H9 (cell line): ENCODE measurements around the gene LINGO4. TPM values are rescaled to one million over a fixed set of nuclear protein-coding genes. Genes with fewer than 3 reads are reported as not detected.
"Not testable (repeated sequence)": the region's sequence is repeated elsewhere in the genome, so short reads cannot be mapped to it uniquely, and the experiment has no call there.

Experiments
- DNase-seq: peaks from one replicate; pipeline ENCODE4 v3.0.0-alpha.2; 2017
- H2AFZ ChIP-seq: one replicate; pipeline ENCODE4 v1.6.1; 2013; ENCODE audit warnings: mild to moderate bottlenecking, low read length, control low read depth, moderate library complexity
- H2AK5ac ChIP-seq: 2 replicates; pipeline ENCODE4 v1.6.1; 2013; ENCODE audit warnings: low read length, control low read depth, mixed read lengths; ENCODE audit not compliant: insufficient read length
- H2BK120ac ChIP-seq: one replicate; pipeline ENCODE4 v1.6.1; 2013; ENCODE audit warnings: low read depth, mild to moderate bottlenecking, low read length, control low read depth, inconsistent platforms; ENCODE audit not compliant: poor library complexity, severe bottlenecking
- H2BK12ac ChIP-seq: 2 replicates; pipeline ENCODE4 v1.6.1; 2013; ENCODE audit warnings: low read length, control low read depth, mixed read lengths, low read depth; ENCODE audit not compliant: insufficient read length
- H2BK15ac ChIP-seq: 2 replicates; pipeline ENCODE4 v1.6.1; 2013; ENCODE audit warnings: low read depth, low read length, control low read depth
- H2BK20ac ChIP-seq: one replicate; pipeline ENCODE4 v1.6.1; 2013; ENCODE audit warnings: low read depth, mild to moderate bottlenecking, low read length, control low read depth, inconsistent platforms; ENCODE audit not compliant: poor library complexity, severe bottlenecking
- H2BK5ac ChIP-seq: 2 replicates; pipeline ENCODE4 v1.6.1; 2013; ENCODE audit warnings: low read length, control low read depth, mixed read lengths; ENCODE audit not compliant: insufficient read length
- H3K14ac ChIP-seq: 2 replicates; pipeline ENCODE4 v1.6.1; 2013; ENCODE audit warnings: low read length, control low read depth; ENCODE audit not compliant: insufficient read depth
- H3K18ac ChIP-seq: 2 replicates; pipeline ENCODE4 v1.6.1; 2013; ENCODE audit warnings: low read depth, mild to moderate bottlenecking, mixed read lengths, low read length, control low read depth; ENCODE audit not compliant: insufficient read length
- H3K23ac ChIP-seq: 2 replicates; pipeline ENCODE4 v1.6.1; 2013; ENCODE audit warnings: low read length, control low read depth, mixed read lengths, low read depth; ENCODE audit not compliant: insufficient read length
- H3K23me2 ChIP-seq: 2 replicates; pipeline ENCODE4 v1.6.1; 2013; ENCODE audit warnings: low read depth, mild to moderate bottlenecking, mixed read lengths, low read length, control low read depth; ENCODE audit not compliant: insufficient read length, poor library complexity, severe bottlenecking
- H3K27ac ChIP-seq: 2 replicates; pipeline ENCODE4 v1.5.1; 2013; ENCODE audit warnings: low read length, control low read depth, mixed read lengths, low read depth; ENCODE audit not compliant: insufficient read length
- H3K27me3 ChIP-seq: 2 replicates; pipeline ENCODE4 v1.6.1; 2013; ENCODE audit warnings: low read length, control low read depth, inconsistent platforms; ENCODE audit not compliant: insufficient read depth
- H3K4ac ChIP-seq: 2 replicates; pipeline ENCODE4 v1.6.1; 2013; ENCODE audit warnings: low read depth, mild to moderate bottlenecking, control low read depth, inconsistent platforms, low read length, moderate library complexity
- H3K4me1 ChIP-seq: 2 replicates; pipeline ENCODE4 v1.6.1; 2013; ENCODE audit warnings: low read length, control low read depth, inconsistent platforms; ENCODE audit not compliant: insufficient read depth
- H3K4me2 ChIP-seq: 2 replicates; pipeline ENCODE4 v1.6.1; 2013; ENCODE audit warnings: low read length, control low read depth, mixed read lengths; ENCODE audit not compliant: insufficient read length, insufficient read depth
- H3K56ac ChIP-seq: 2 replicates; pipeline ENCODE4 v1.6.1; 2013; ENCODE audit warnings: low read depth, mild to moderate bottlenecking, mixed read lengths, low read length, control low read depth; ENCODE audit not compliant: insufficient read length
- H3K79me1 ChIP-seq: 2 replicates; pipeline ENCODE4 v1.6.1; 2013; ENCODE audit warnings: low read depth, mild to moderate bottlenecking, moderate library complexity, low read length, control low read depth, inconsistent platforms; ENCODE audit not compliant: insufficient read depth, poor library complexity, severe bottlenecking
- H3K79me2 ChIP-seq: 2 replicates; pipeline ENCODE4 v1.6.1; 2013; ENCODE audit warnings: low read length, control low read depth, inconsistent platforms; ENCODE audit not compliant: insufficient read depth
- H3K9ac ChIP-seq: 2 replicates; pipeline ENCODE4 v1.6.1; 2013; ENCODE audit warnings: low read length, control low read depth, mixed read lengths; ENCODE audit not compliant: insufficient read length; ENCODE audit errors: extremely low read depth
- H3K9me3 ChIP-seq: one replicate; pipeline ENCODE4 v1.6.1; 2013; ENCODE audit warnings: low read depth, low read length, inconsistent platforms; ENCODE audit not compliant: control insufficient read depth
- H3T11ph ChIP-seq: one replicate; pipeline ENCODE4 v1.6.1; 2013; ENCODE audit warnings: mild to moderate bottlenecking, low read length, control low read depth, inconsistent platforms
- H4K20me1 ChIP-seq: one replicate; pipeline ENCODE4 v1.6.1; 2013; ENCODE audit not compliant: control insufficient read depth, insufficient read length, insufficient read depth
- H4K5ac ChIP-seq: 2 replicates; pipeline ENCODE4 v1.6.1; 2013; ENCODE audit warnings: low read depth, mild to moderate bottlenecking, mixed read lengths, low read length, control low read depth; ENCODE audit not compliant: insufficient read length
- H4K8ac ChIP-seq: replicated peaks from 2 replicates; pipeline ENCODE4 v1.6.1; 2013; ENCODE audit warnings: low read length, control low read depth, mixed read lengths, low read depth; ENCODE audit not compliant: insufficient read length
- H4K91ac ChIP-seq: 2 replicates; pipeline ENCODE4 v1.6.1; 2013; ENCODE audit warnings: low read depth, mild to moderate bottlenecking, moderate library complexity, mixed read lengths, low read length, control low read depth; ENCODE audit not compliant: insufficient read length
- H3K27ac Mint-ChIP-seq, 3 experiments: 2 replicates in 2 of 3; 3 replicates in 1 of 3; pipeline ENCODE4 v1.8.0; 2020 to 2021; ENCODE audit warnings: mixed read lengths in 3 of 3, mild to moderate bottlenecking in 1 of 3, moderate library complexity in 1 of 3
- H3K27me3 Mint-ChIP-seq: 2 replicates; pipeline ENCODE4 v1.8.0; 2021; ENCODE audit warnings: low read depth, mild to moderate bottlenecking, moderate library complexity, mixed read lengths
- H3K36me3 Mint-ChIP-seq, 3 experiments: 2 replicates in 2 of 3; 3 replicates in 1 of 3; pipeline ENCODE4 v1.8.0; 2020 to 2021; ENCODE audit warnings: low read depth in 3 of 3, mixed read lengths in 3 of 3; ENCODE audit not compliant: insufficient read depth in 1 of 3
- H3K4me1 Mint-ChIP-seq, 2 experiments: 2 replicates each; pipeline ENCODE4 v1.8.0; 2020; ENCODE audit warnings: mixed read lengths in 2 of 2
- H3K4me3 Mint-ChIP-seq, 2 experiments: 2 replicates in 1 of 2; 3 replicates in 1 of 2; pipeline ENCODE4 v1.8.0; 2020 to 2021; ENCODE audit warnings: mild to moderate bottlenecking in 2 of 2, mixed read lengths in 2 of 2, moderate library complexity in 1 of 2
- H3K9me3 Mint-ChIP-seq, 2 experiments: 2 replicates in 1 of 2; 3 replicates in 1 of 2; pipeline ENCODE4 v1.8.0; 2020; ENCODE audit warnings: mild to moderate bottlenecking in 2 of 2, mixed read lengths in 2 of 2, moderate library complexity in 1 of 2
- CTCF ChIP-seq: fragments of 200-600 bp; sonication (generic); conservative IDR thresholded peaks from 3 replicates; pipeline ENCODE4 v1.8.0; 2021; ENCODE audit warnings: antibody characterized with exemption, mild to moderate bottlenecking
- WGBS: extraction: QIAGEN DNeasy Blood & Tissue Kit; methylation state at CpG from one replicate; pipeline ENCODE4 v1.1.7; 2013; ENCODE audit warnings: missing lambda C conversion rate, low lambda C conversion rate, mixed read lengths; ENCODE audit not compliant: insufficient read length; ENCODE audit errors: extremely low coverage; 5-methylcytosine and 5-hydroxymethylcytosine counted together
- total RNA-seq: library from RNA; stranded (reverse); gene quantifications from 2 replicates; pipeline ENCODE4 v1.2.1, GENCODE V29; 2021

Gene LINGO4
- total RNA-seq, 1 experiment from 2014 or later = not detected

- no peak for DNase-seq
- Histone ChIP-seq H3K27ac (no peak overlapping the region), H3K9ac (no peak overlapping the region), H4K91ac (no peak overlapping the region), H3K79me2 (no peaks in the 10 kb centered on the region), H2BK5ac (no peak overlapping the region), H4K20me1 (no peaks in the 10 kb centered on the region), H4K5ac (no peak overlapping the region), H3K9me3 (no peaks in the 10 kb centered on the region), H3T11ph (no peak overlapping the region), H2BK12ac (no peak overlapping the region), H3K23ac (no peak overlapping the region), H3K14ac (no peak overlapping the region), H3K23me2 (no peaks in the 10 kb centered on the region), H3K18ac (no peak overlapping the region), H2BK15ac (no peak overlapping the region), H4K8ac (no peak overlapping the region), H2AK5ac (no peak overlapping the region), H3K4me2 (no peak overlapping the region), H3K56ac (no peak overlapping the region), H3K27me3 (no peaks in the 10 kb centered on the region), H2BK20ac (no peak overlapping the region), H3K79me1 (no peaks in the 10 kb centered on the region), H3K4me1 (no peaks in the 10 kb centered on the region), H2AFZ (no peak overlapping the region), H2BK120ac (no peak overlapping the region), H3K4ac (no peak overlapping the region)
- H3K4me3 Mint-ChIP-seq = no peak overlapping the region
- no peaks in the 10 kb centered on the region for H3K4me1 Mint-ChIP-seq
- no peak for TF ChIP-seq CTCF
- H3K9me3 Mint-ChIP-seq = peaks cover 6 to 8% of the 10 kb centered on the region in 2 experiments; a peak in 3 of 5 replicates
- no peaks in the 10 kb centered on the region; the same call in none of the 2 replicates for H3K27me3 Mint-ChIP-seq
- H3K36me3 Mint-ChIP-seq = peaks cover 10 to 47% (median 28%) of the 10 kb centered on the region in 3 experiments; a peak in 6 of 7 replicates
- H3K27ac Mint-ChIP-seq = no peak overlapping the region
- no CpG with 5 or more reads among the region's 5 CpGs for WGBS
Observed at GRCh38 chr1:151773702-151774101, 31.5 kb downstream of the LINGO4 start.

- not testable (repeated sequence) for H2AFZ ChIP-seq, H2BK20ac ChIP-seq, H2AK5ac ChIP-seq, H3K9me3 ChIP-seq, H3K18ac ChIP-seq, H3K4me3 Mint-ChIP-seq, H3K4ac ChIP-seq, H3K23ac ChIP-seq, H3K79me2 ChIP-seq, H3K4me2 ChIP-seq, H4K8ac ChIP-seq, H2BK5ac ChIP-seq, H2BK15ac ChIP-seq, H3K56ac ChIP-seq, H2BK120ac ChIP-seq, H2BK12ac ChIP-seq, H3K9ac ChIP-seq, H3K27ac ChIP-seq, H3K27ac Mint-ChIP-seq, H3K79me1 ChIP-seq, H3K27me3 Mint-ChIP-seq, H3K4me1 Mint-ChIP-seq, H3K9me3 Mint-ChIP-seq, H3K14ac ChIP-seq, H4K5ac ChIP-seq, DNase-seq, H3T11ph ChIP-seq, H4K91ac ChIP-seq, H3K4me1 ChIP-seq, H4K20me1 ChIP-seq, H3K23me2 ChIP-seq, H3K27me3 ChIP-seq
- WGBS = no CpG with 5 or more reads among the region's 34 CpGs
- peaks cover 7 to 16% (median 10%) of the 10 kb centered on the region in 3 experiments; a peak in 5 of 7 replicates for H3K36me3 Mint-ChIP-seq
Observed at GRCh38 chr1:151769270-151769669, 35.9 kb downstream of the LINGO4 start.
